Thyroid gland (tissue), 4 donors: ENCODE measurements around the gene PARD3B. TPM values are rescaled to one million over a fixed set of nuclear protein-coding genes. Genes with fewer than 3 reads are reported as not detected.

Experiments
- DNase-seq, 2 donors: peaks; one replicate each; pipeline ENCODE4 v3.0.0-alpha.2; 2019
- H3K27ac ChIP-seq, 3 donors: fragments of 200-600 bp; sonication (generic); 1 replicate in 2 of 3; 2 replicates in 1 of 3; pipeline ENCODE4 v1.5.1; 2016 to 2019; ENCODE audit warnings: mild to moderate bottlenecking in 1 of 3, moderate library complexity in 1 of 3
- H3K27me3 ChIP-seq: fragments of 200-600 bp; sonication (generic); one replicate; pipeline ENCODE4 v1.5.1; 2019
- H3K36me3 ChIP-seq, 2 donors: fragments of 200-600 bp; sonication (generic); one replicate each; pipeline ENCODE4 v1.5.1; 2016 to 2019
- H3K4me1 ChIP-seq, 2 donors: fragments of 200-600 bp; sonication (generic); one replicate each; pipeline ENCODE4 v1.5.1; 2017 to 2019
- H3K4me3 ChIP-seq, 3 donors: fragments of 200-600 bp; sonication (generic); replicated peaks in 1 of 3; 1 replicate in 2 of 3; 2 replicates in 1 of 3; pipeline ENCODE4 v1.5.1; 2016; ENCODE audit warnings: mild to moderate bottlenecking in 1 of 3
- H3K9me3 ChIP-seq: fragments of 200-600 bp; sonication (generic); one replicate; pipeline ENCODE4 v1.5.1; 2017
- POLR2A ChIP-seq, 2 donors: fragments of 450-650 bp; IDR thresholded peaks; one replicate each; pipeline ENCODE4 v1.6.1; 2017; ENCODE audit warnings: antibody characterized with exemption in 2 of 2, mild to moderate bottlenecking in 2 of 2, moderate library complexity in 1 of 2
- WGBS, 2 donors: methylation state at CpG; one replicate each; pipeline ENCODE4 v1.1.5; 2017; 5-methylcytosine and 5-hydroxymethylcytosine counted together
- intact Hi-C: fragments of 100-400 bp; cut with DNase I; formaldehyde crosslinking; loops from one replicate; pipeline ENCODE4 v1.15.1; 2023
- total RNA-seq, 4 donors: library from RNA; depleted of rRNA; stranded (reverse); fragments of >200 nt; gene quantifications; one replicate each; pipeline ENCODE4 v1.2.3, GENCODE V29; 2016
- TF ChIP-seq, protein P1 (sequence below), 6 experiments: fragments of 200-600 bp in 3 of 6; fragments of 450-650 bp in 3 of 6; sonication (generic) in 3 of 6; IDR thresholded peaks; one replicate each; pipeline ENCODE4 v1.5.1; 2016 to 2019; ENCODE audit warnings: antibody characterized with exemption in 6 of 6, mild to moderate bottlenecking in 2 of 6, inconsistent platforms in 1 of 6, moderate library complexity in 1 of 6

The PARD3B gene
- total RNA-seq, 4 donors from 2014 or later: 27.0 to 43.4 (median 34.6) TPM

DNA sequence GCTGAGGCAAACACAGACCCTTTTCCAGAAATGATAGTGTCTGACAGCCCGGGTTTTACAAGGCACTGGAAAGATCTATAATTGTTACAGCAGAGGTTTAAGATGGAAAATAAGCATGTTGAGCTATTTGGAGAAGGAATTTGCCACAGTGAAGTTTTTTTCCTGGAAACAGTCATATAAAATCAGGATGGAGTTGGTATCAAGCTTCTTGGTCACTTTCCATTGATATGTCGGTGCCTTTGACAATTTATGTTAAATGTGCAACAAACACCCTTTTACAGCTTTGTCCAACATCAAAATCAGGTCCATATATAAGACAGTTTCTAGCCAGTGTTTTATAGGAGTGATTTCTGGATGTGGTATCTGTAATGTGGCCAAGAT is 1019.9 kb downstream of the PARD3B start:
- intact Hi-C loops: no loop called here
- Histone ChIP-seq H3K36me3 (no peaks in the 10 kb centered on the region), H3K27me3 (no peaks in the 10 kb centered on the region), H3K4me3 (no peak overlapping the region), H3K4me1 (no peaks in the 10 kb centered on the region), H3K27ac (no peak overlapping the region), H3K9me3 (no peaks in the 10 kb centered on the region)
- DNase-seq: no peak
- TF ChIP-seq, protein P1, sequence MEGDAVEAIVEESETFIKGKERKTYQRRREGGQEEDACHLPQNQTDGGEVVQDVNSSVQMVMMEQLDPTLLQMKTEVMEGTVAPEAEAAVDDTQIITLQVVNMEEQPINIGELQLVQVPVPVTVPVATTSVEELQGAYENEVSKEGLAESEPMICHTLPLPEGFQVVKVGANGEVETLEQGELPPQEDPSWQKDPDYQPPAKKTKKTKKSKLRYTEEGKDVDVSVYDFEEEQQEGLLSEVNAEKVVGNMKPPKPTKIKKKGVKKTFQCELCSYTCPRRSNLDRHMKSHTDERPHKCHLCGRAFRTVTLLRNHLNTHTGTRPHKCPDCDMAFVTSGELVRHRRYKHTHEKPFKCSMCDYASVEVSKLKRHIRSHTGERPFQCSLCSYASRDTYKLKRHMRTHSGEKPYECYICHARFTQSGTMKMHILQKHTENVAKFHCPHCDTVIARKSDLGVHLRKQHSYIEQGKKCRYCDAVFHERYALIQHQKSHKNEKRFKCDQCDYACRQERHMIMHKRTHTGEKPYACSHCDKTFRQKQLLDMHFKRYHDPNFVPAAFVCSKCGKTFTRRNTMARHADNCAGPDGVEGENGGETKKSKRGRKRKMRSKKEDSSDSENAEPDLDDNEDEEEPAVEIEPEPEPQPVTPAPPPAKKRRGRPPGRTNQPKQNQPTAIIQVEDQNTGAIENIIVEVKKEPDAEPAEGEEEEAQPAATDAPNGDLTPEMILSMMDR (IDR thresholded peaks at IDR 0.05): no peak
- TF ChIP-seq POLR2A (IDR thresholded peaks at IDR 0.05): no peak
- WGBS, 2 donors: 89 to 90% methylated on average over 2 of the region's 2 CpGs

DNA sequence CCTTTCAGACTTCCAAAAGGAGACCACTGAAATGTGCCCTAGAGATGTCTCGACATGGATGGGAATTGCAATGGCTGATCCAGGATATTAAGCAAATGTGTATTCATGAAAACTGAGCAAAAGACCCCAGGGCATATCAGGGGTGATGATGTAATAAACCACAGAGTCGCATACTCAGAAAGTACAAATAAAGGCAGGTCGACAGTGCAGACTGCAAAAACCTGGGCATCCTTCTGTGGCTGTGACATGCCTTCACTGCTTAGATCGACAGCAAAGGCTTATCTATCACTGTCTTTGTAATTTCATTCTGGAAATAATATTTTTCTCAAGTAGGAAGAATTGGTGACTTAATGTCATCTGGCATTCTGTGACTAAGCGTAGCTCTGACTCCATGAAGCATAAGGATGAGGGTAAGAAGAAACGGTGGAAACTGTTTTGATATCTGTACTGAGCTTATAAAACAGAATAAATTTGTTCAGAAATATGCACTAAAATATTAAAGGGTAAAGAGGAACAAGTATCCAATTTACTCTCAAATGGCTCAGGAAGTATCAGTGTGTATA is 1021.4 kb downstream of the PARD3B start:
- WGBS, 2 donors: 78% methylated on average over 6 of the region's 6 CpGs

DNA sequence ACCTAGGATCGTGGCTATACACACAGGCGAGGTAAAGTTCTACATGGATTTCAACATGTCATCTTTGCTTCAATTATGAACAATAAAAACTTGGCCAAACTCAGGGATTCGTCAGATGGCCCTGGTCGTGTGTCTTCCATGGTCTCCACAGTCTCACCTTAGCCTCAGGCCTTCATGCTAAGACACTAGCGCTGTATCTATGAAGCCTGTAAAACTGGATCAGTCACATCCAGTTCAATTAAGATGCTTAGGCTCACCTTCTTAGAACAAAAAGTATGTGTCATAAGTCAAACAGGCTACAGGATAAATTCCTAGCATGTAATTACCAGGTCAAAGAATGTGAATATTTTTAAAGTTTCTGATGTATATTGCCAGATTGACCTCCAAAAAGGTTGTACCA is 1023.3 kb downstream of the PARD3B start:
- DNase-seq: no peak
- Histone ChIP-seq H3K36me3 (no peaks in the 10 kb centered on the region), H3K4me3 (no peak overlapping the region), H3K9me3 (no peaks in the 10 kb centered on the region), H3K27me3 (no peaks in the 10 kb centered on the region), H3K4me1 (no peaks in the 10 kb centered on the region), H3K27ac (no peak overlapping the region)
- WGBS, 2 donors: 95% methylated on average over 5 of the region's 5 CpGs
- intact Hi-C loops: no loop called here
- TF ChIP-seq, protein P1 (IDR thresholded peaks at IDR 0.05): no peak
- no peak for TF ChIP-seq POLR2A (IDR thresholded peaks at IDR 0.05)

More for the DNA sequence above, 1021.4 kb downstream of the PARD3B start:
- no peaks in the 10 kb centered on the region for H3K4me1 ChIP-seq
- H3K27me3 ChIP-seq: no peaks in the 10 kb centered on the region
- DNase-seq: no peak
- intact Hi-C loops: no loop called here
- no peak overlapping the region for H3K27ac ChIP-seq
- no peaks in the 10 kb centered on the region for H3K36me3 ChIP-seq
- TF ChIP-seq, protein P1 (IDR thresholded peaks at IDR 0.05): no peak
- TF ChIP-seq POLR2A (IDR thresholded peaks at IDR 0.05): no peak
- no peaks in the 10 kb centered on the region for H3K9me3 ChIP-seq
- no peak overlapping the region for H3K4me3 ChIP-seq

DNA sequence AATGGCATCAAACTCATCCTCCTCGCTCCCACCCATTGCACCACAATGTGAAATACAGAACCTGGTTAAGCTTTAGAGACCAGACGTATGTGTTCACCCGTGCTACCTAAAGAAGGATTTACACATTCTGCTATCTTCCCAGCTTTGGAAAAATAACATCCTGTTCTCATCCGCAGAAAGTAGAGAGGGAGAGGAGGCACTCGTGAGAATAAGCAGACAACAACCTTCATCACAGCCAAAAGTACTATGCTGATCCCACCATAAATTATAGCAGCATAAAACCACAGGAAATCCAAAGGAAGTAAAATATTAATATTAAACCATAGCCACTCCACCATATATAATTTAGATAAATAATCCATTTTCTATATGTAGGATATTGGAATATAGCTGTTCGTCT is 1025.4 kb downstream of the PARD3B start:
- no peak for DNase-seq
- TF ChIP-seq, protein P1 (IDR thresholded peaks at IDR 0.05): no peak
- no peak for TF ChIP-seq POLR2A (IDR thresholded peaks at IDR 0.05)
- Histone ChIP-seq H3K36me3 (no peaks in the 10 kb centered on the region), H3K4me1 (no peaks in the 10 kb centered on the region), H3K27ac (no peak overlapping the region), H3K9me3 (no peaks in the 10 kb centered on the region), H3K4me3 (no peak overlapping the region), H3K27me3 (no peaks in the 10 kb centered on the region)
- 81 to 84% methylated on average over 6 of the region's 6 CpGs for WGBS, 2 donors
- intact Hi-C loops: no loop called here

DNA sequence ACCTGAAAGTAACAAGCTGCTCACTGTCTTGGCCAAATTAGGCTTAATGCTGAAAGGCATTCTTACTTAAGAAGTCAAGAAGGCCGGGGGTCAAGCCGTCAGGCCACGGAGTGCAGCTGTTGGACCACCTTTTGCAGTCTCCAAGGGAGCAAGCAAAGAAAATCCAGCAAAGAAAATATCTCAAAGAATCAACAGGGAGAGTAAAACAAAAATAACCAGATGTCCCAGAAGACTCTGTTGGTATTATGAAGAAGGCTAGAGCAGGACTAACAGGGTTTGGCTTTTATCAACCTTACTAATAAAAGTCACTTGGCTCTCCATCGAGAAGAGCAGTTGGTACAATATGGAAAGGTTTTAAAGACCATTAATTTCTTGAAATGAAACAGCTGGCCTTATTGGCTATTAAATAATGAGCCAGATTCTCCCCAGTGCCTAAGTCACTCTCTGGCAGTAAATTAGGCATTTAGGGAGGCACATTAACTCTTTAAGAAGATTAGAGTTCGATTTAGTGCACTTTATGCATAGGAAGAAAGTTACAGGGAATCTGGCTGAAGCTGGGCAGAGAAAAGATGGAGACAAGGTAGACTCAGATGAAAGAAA is 1026.2 kb downstream of the PARD3B start:
- intact Hi-C loops: no loop called here
- 61 to 68% methylated on average over 5 of the region's 5 CpGs for WGBS, 2 donors
- Histone ChIP-seq H3K27ac (no peak overlapping the region), H3K4me3 (no peak overlapping the region), H3K27me3 (no peaks in the 10 kb centered on the region), H3K36me3 (no peaks in the 10 kb centered on the region), H3K4me1 (no peaks in the 10 kb centered on the region), H3K9me3 (no peaks in the 10 kb centered on the region)
- DNase-seq: no peak
- TF ChIP-seq, protein P1 (IDR thresholded peaks at IDR 0.05): no peak
- TF ChIP-seq POLR2A (IDR thresholded peaks at IDR 0.05): no peak
